Measurements from ENCODE around the gene MRPL22. TPM values are rescaled to one million over a fixed set of nuclear protein-coding genes. Genes with fewer than 3 reads are reported as not detected.

The MRPL22 gene
- total RNA-seq, 1 experiment from 2014 or later = 94.0 TPM

GRCh38 chr5:154966081-154966841 is 25.4 kb downstream of the MRPL22 start:
- Histone ChIP-seq H3K27me3 (ENCODE audit: insufficient read depth, low read depth) (no peaks in the 10 kb centered on the region), H3F3A (ENCODE audit: insufficient read depth, low read depth) (peaks cover 7% of the 10 kb centered on the region; the same call in 1 of the 2 replicates), H3K27ac (no peak overlapping the region), H3K4me3 (no peak overlapping the region), H3K9me3 (ENCODE audit: insufficient read depth, low read depth) (no peaks in the 10 kb centered on the region), H4K20me1 (ENCODE audit: insufficient read depth) (peaks cover 6% of the 10 kb centered on the region; the same call in 1 of the 2 replicates), H3K4me1 (replicated peaks; ENCODE audit: insufficient read depth) (no peaks in the 10 kb centered on the region), H3K36me3 (ENCODE audit: low read depth) (peaks cover 24% of the 10 kb centered on the region; the same call in 1 of the 2 replicates), H2AFZ (no peak overlapping the region), H3K9me2 (ENCODE audit: insufficient read depth) (no peaks in the 10 kb centered on the region), H3K79me2 (ENCODE audit: low read depth) (no peaks in the 10 kb centered on the region), H3K4me2 (no peak overlapping the region)
- TF ChIP-seq CTCF (conservative IDR thresholded peaks at IDR 0.05) = no peak
- TF ChIP-seq EZH2 (IDR thresholded peaks at IDR 0.05; ENCODE audit: low read depth) = no peak
- CTCF ChIA-PET = no interaction called here
- DNase-seq = no peak
- intact Hi-C loops (cut with micrococcal nuclease; ENCODE audit: unreplicated experiment) = loop anchor here (2.0 kb wide), 1 partner anchor 63 kb away; no protein-coding TSS in a partner anchor
- POLR2A ChIA-PET (ENCODE audit: unreplicated experiment) = no interaction called here
- no TSS peak for BruUV-seq (replicated peaks)

GRCh38 chr5:154966874-154967273 is 26.0 kb downstream of the MRPL22 start:
- DNase-seq = no peak
- no TSS peak for BruUV-seq (replicated peaks)
- no peak overlapping the region for H2AFZ ChIP-seq
- H3K79me2 ChIP-seq (ENCODE audit: low read depth) = no peaks in the 10 kb centered on the region
- CTCF ChIA-PET = no interaction called here
- peaks cover 7% of the 10 kb centered on the region; the same call in 1 of the 2 replicates for H3F3A ChIP-seq (ENCODE audit: insufficient read depth, low read depth)
- H3K36me3 ChIP-seq (ENCODE audit: low read depth) = peaks cover 18% of the 10 kb centered on the region; the same call in 1 of the 2 replicates
- TF ChIP-seq EZH2 (IDR thresholded peaks at IDR 0.05; ENCODE audit: low read depth) (no peak), CTCF (conservative IDR thresholded peaks at IDR 0.05) (no peak)
- intact Hi-C loops (cut with micrococcal nuclease; ENCODE audit: unreplicated experiment) = loop anchor here (2.0 kb wide), 1 partner anchor 62 kb away; no protein-coding TSS in a partner anchor
- H3K9me3 ChIP-seq (ENCODE audit: insufficient read depth, low read depth) = no peaks in the 10 kb centered on the region
- no peaks in the 10 kb centered on the region for H3K4me1 ChIP-seq (replicated peaks; ENCODE audit: insufficient read depth)
- peaks cover 6% of the 10 kb centered on the region; the same call in 1 of the 2 replicates for H4K20me1 ChIP-seq (ENCODE audit: insufficient read depth)
- H3K27ac ChIP-seq = no peak overlapping the region
- no peak overlapping the region for H3K4me2 ChIP-seq
- POLR2A ChIA-PET (ENCODE audit: unreplicated experiment) = no interaction called here
- no peaks in the 10 kb centered on the region for H3K9me2 ChIP-seq (ENCODE audit: insufficient read depth)
- no peak overlapping the region for H3K4me3 ChIP-seq
- H3K27me3 ChIP-seq (ENCODE audit: insufficient read depth, low read depth) = no peaks in the 10 kb centered on the region

GRCh38 chr5:154967421-154968024 is 26.6 kb downstream of the MRPL22 start:
- no peaks in the 10 kb centered on the region for H3K4me1 ChIP-seq (replicated peaks; ENCODE audit: insufficient read depth)
- ChIA-PET CTCF (no interaction called here), POLR2A (ENCODE audit: unreplicated experiment) (no interaction called here)
- no peak overlapping the region for H3K4me2 ChIP-seq
- no peaks in the 10 kb centered on the region for H3K79me2 ChIP-seq (ENCODE audit: low read depth)
- H3K9me3 ChIP-seq (ENCODE audit: insufficient read depth, low read depth) = no peaks in the 10 kb centered on the region
- H3K27ac ChIP-seq = no peak overlapping the region
- no peak overlapping the region for H2AFZ ChIP-seq
- no peak overlapping the region for H3K4me3 ChIP-seq
- no peak for DNase-seq
- intact Hi-C loops (cut with micrococcal nuclease; ENCODE audit: unreplicated experiment) = loop anchor here (2.0 kb wide), 1 partner anchor 61 kb away; no protein-coding TSS in a partner anchor
- no peaks in the 10 kb centered on the region for H3K27me3 ChIP-seq (ENCODE audit: insufficient read depth, low read depth)
- no peaks in the 10 kb centered on the region for H3K9me2 ChIP-seq (ENCODE audit: insufficient read depth)
- TF ChIP-seq CTCF (conservative IDR thresholded peaks at IDR 0.05) (peak; percentile 73), EZH2 (IDR thresholded peaks at IDR 0.05; ENCODE audit: low read depth) (no peak)
- no TSS peak for BruUV-seq (replicated peaks)
- peaks cover 6% of the 10 kb centered on the region; the same call in 1 of the 2 replicates for H4K20me1 ChIP-seq (ENCODE audit: insufficient read depth)
- peaks cover 4% of the 10 kb centered on the region for H3F3A ChIP-seq (ENCODE audit: insufficient read depth, low read depth)
- peaks cover 14% of the 10 kb centered on the region; the same call in 1 of the 2 replicates for H3K36me3 ChIP-seq (ENCODE audit: low read depth)

Data from PC-9 (cell line).